Activated CD8-positive, alpha-beta memory T cell treated with anti-CD3 and anti-CD28 coated beads, Interleukin-2, amount 10 ng/mL, durations not matched to agents 7 days and 5 days (primary cell): Measurements from ENCODE around the gene PLXNA3. TPM values are rescaled to one million over a fixed set of nuclear protein-coding genes. Genes with fewer than 3 reads are reported as not detected.
A peak's percentile ranks its signal among the peaks of the same experiment; 100 is the strongest.

ENCODE experiments used
- ATAC-seq: fragments of 150-1000 bp; cut with Tn5 transposase; one replicate; pipeline ENCODE4 v1.10.0; 2021; ENCODE audit warnings: moderate library complexity
- CTCF ChIA-PET: fragments of 350-600 bp; sonication (Branson Sonifier 250); formaldehyde crosslinking; loops from one replicate; lab custom pipeline; 2021; ENCODE audit warnings: antibody characterized with exemption; lab: Charles Lee
- DNase-seq: peaks from one replicate; pipeline ENCODE4 v3.0.0-alpha.2; 2020
- H3K27ac Mint-ChIP-seq: one replicate; pipeline ENCODE4 v1.8.0; 2021; ENCODE audit warnings: mild to moderate bottlenecking, mixed read lengths
- H3K27me3 Mint-ChIP-seq: one replicate; pipeline ENCODE4 v1.8.0; 2021; ENCODE audit warnings: mixed read lengths
- H3K36me3 Mint-ChIP-seq: one replicate; pipeline ENCODE4 v1.8.0; 2021; ENCODE audit warnings: mild to moderate bottlenecking, mixed read lengths
- H3K4me1 Mint-ChIP-seq: one replicate; pipeline ENCODE4 v1.8.0; 2021; ENCODE audit warnings: mixed read lengths
- H3K4me3 Mint-ChIP-seq: one replicate; pipeline ENCODE4 v1.8.0; 2021; ENCODE audit warnings: mild to moderate bottlenecking, moderate library complexity, mixed read lengths
- H3K9me3 Mint-ChIP-seq: one replicate; pipeline ENCODE4 v1.8.0; 2022; ENCODE audit warnings: low read depth, mixed read lengths
- total RNA-seq, 2 experiments: library from RNA; stranded (reverse); gene quantifications; one replicate each; pipeline ENCODE4 v1.2.3, GENCODE V29; 2021

Gene PLXNA3
- total RNA-seq, 2 experiments from 2014 or later, result 42.3 to 48.5 TPM

- H3K4me1 Mint-ChIP-seq, result peaks cover 5% of the 10 kb centered on the region
- H3K4me3 Mint-ChIP-seq, result no peak overlapping the region
- no peak overlapping the region for H3K27ac Mint-ChIP-seq
- no peak for ATAC-seq
- no peak for DNase-seq
- H3K36me3 Mint-ChIP-seq, result peaks cover 9% of the 10 kb centered on the region
- no peaks in the 10 kb centered on the region for H3K9me3 Mint-ChIP-seq
- H3K27me3 Mint-ChIP-seq, result no peaks in the 10 kb centered on the region
- CTCF ChIA-PET, result no interaction called here
Measured at GRCh38 chrX:154450312-154450711, 7.8 kb upstream of the PLXNA3 start.

GRCh38 chrX:154452823-154453222 is 5.3 kb upstream of the PLXNA3 start:
- no peaks in the 10 kb centered on the region for H3K27me3 Mint-ChIP-seq
- no peak for DNase-seq
- no peaks in the 10 kb centered on the region for H3K9me3 Mint-ChIP-seq
- peaks cover 8% of the 10 kb centered on the region for H3K36me3 Mint-ChIP-seq
- no peak for ATAC-seq
- H3K27ac Mint-ChIP-seq, result no peak overlapping the region
- CTCF ChIA-PET, result no interaction called here
- no peak overlapping the region for H3K4me3 Mint-ChIP-seq
- H3K4me1 Mint-ChIP-seq, result peaks cover 5% of the 10 kb centered on the region

GRCh38 chrX:154457491-154458115 is 478 bp upstream of the PLXNA3 start:
- H3K27me3 Mint-ChIP-seq, result no peaks in the 10 kb centered on the region
- H3K9me3 Mint-ChIP-seq, result no peaks in the 10 kb centered on the region
- DNase-seq (peak; percentile 70), ATAC-seq (peak; percentile 75)
- peak overlapping the region; percentile 89 for H3K4me3 Mint-ChIP-seq
- H3K36me3 Mint-ChIP-seq, result peaks cover 7% of the 10 kb centered on the region
- H3K27ac Mint-ChIP-seq, result peak overlapping the region; percentile 89
- H3K4me1 Mint-ChIP-seq, result peaks cover 15% of the 10 kb centered on the region
- CTCF ChIA-PET, result interaction anchor here (1.6 kb wide), 1 partner anchor 19 kb away, joined by 4 read pairs; no protein-coding TSS in a partner anchor

- ATAC-seq (peak; percentile 50), DNase-seq (no peak)
- CTCF ChIA-PET, result interaction anchor here (1.4 to 1.6 kb wide), 2 partner anchors 18 to 31 kb away, joined by 4 read pairs; partner anchors contain the start of gene SLC10A3
- peaks cover 15% of the 10 kb centered on the region for H3K4me1 Mint-ChIP-seq
- H3K27me3 Mint-ChIP-seq, result no peaks in the 10 kb centered on the region
- H3K4me3 Mint-ChIP-seq, result peak overlapping the region; percentile 77
- peaks cover 7% of the 10 kb centered on the region for H3K36me3 Mint-ChIP-seq
- H3K27ac Mint-ChIP-seq, result peak overlapping the region; percentile 68
- no peaks in the 10 kb centered on the region for H3K9me3 Mint-ChIP-seq
Measured at GRCh38 chrX:154458954-154459778, 1.1 kb downstream of the PLXNA3 start.

- Mint-ChIP-seq H3K4me1 (peaks cover 15% of the 10 kb centered on the region), H3K9me3 (no peaks in the 10 kb centered on the region), H3K27me3 (no peaks in the 10 kb centered on the region), H3K4me3 (peak overlapping the region; percentile 77), H3K36me3 (peaks cover 2% of the 10 kb centered on the region), H3K27ac (no peak overlapping the region)
- DNase-seq (no peak), ATAC-seq (no peak)
- CTCF ChIA-PET, result interaction anchor here (1.4 kb wide), 1 partner anchor 31 kb away, joined by 4 read pairs; the partner anchor contains the start of gene SLC10A3
Measured at GRCh38 chrX:154459832-154460231, 1.8 kb downstream of the PLXNA3 start.

- Mint-ChIP-seq H3K36me3 (peaks cover 2% of the 10 kb centered on the region), H3K4me3 (no peak overlapping the region), H3K4me1 (peaks cover 15% of the 10 kb centered on the region), H3K27ac (no peak overlapping the region), H3K27me3 (no peaks in the 10 kb centered on the region), H3K9me3 (no peaks in the 10 kb centered on the region)
- ATAC-seq (no peak), DNase-seq (no peak)
- CTCF ChIA-PET, result interaction anchor here (1.4 kb wide), 1 partner anchor 67 kb away, joined by 3 read pairs; no protein-coding TSS in a partner anchor
Measured at GRCh38 chrX:154460326-154460725, 2.2 kb downstream of the PLXNA3 start.

DNA sequence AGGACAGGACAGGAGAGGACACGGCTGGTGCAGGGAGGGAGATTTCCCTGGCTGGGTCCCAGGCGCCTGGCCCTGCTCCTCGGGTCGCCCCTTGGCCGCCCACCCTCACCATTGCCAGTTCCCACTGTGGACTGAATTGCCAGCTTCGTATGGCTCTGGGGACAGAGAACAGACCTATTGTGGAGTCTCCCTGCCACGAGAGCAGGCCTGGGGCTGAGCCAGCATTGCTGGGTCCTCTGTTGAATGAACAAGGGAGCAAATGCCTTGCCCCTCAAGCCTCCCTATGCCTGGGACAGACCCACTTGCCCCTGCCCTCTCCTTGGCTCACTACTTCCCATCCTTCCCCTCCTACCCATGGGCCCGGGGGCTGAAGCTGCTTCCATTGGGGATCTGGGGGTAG is 4.3 kb downstream of the PLXNA3 start:
- H3K4me1 Mint-ChIP-seq, result peaks cover 11% of the 10 kb centered on the region
- H3K27me3 Mint-ChIP-seq, result no peaks in the 10 kb centered on the region
- H3K4me3 Mint-ChIP-seq, result no peak overlapping the region
- no peaks in the 10 kb centered on the region for H3K9me3 Mint-ChIP-seq
- H3K36me3 Mint-ChIP-seq, result peaks cover 2% of the 10 kb centered on the region
- no peak for DNase-seq
- no peak overlapping the region for H3K27ac Mint-ChIP-seq
- ATAC-seq, result no peak
- CTCF ChIA-PET, result interaction anchor here (1.1 kb wide), 1 partner anchor 14 kb away, joined by 5 read pairs; no protein-coding TSS in a partner anchor

- ATAC-seq (no peak), DNase-seq (no peak)
- Mint-ChIP-seq H3K4me3 (no peak overlapping the region), H3K36me3 (peaks cover 2% of the 10 kb centered on the region), H3K27ac (no peak overlapping the region), H3K9me3 (no peaks in the 10 kb centered on the region), H3K4me1 (peaks cover 10% of the 10 kb centered on the region), H3K27me3 (no peaks in the 10 kb centered on the region)
- CTCF ChIA-PET, result no interaction called here
Measured at GRCh38 chrX:154463611-154464220, 5.6 kb downstream of the PLXNA3 start.

DNA sequence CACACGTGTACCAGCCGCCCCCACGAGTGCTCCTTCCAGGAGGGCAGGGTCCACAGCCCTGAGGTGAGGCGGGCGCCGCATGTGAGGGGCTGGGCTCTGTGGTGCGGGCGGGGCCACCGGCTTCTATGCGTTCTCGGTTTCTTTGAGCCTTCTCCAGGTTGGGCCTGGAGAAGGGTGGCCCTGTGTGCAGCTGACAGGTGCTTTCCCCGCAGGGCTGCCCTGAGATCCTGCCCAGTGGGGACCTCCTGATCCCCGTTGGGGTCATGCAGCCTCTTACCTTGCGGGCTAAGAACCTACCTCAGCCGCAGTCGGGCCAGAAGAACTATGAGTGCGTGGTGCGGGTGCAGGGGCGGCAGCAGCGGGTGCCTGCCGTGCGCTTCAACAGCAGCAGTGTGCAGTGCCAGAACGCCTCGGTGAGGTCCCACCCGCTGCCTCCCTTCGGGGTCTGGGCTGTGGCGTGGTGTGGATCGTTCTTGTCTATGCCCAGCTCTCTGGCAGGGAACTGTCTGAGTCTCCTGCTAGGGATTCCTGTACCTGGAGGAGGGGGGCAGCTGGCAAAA is 6.8 kb downstream of the PLXNA3 start:
- no peaks in the 10 kb centered on the region for H3K9me3 Mint-ChIP-seq
- H3K4me3 Mint-ChIP-seq, result no peak overlapping the region
- no peak for DNase-seq
- ATAC-seq, result no peak
- H3K27me3 Mint-ChIP-seq, result no peaks in the 10 kb centered on the region
- peaks cover 6% of the 10 kb centered on the region for H3K4me1 Mint-ChIP-seq
- H3K27ac Mint-ChIP-seq, result no peak overlapping the region
- peaks cover 2% of the 10 kb centered on the region for H3K36me3 Mint-ChIP-seq
- CTCF ChIA-PET, result no interaction called here

DNA sequence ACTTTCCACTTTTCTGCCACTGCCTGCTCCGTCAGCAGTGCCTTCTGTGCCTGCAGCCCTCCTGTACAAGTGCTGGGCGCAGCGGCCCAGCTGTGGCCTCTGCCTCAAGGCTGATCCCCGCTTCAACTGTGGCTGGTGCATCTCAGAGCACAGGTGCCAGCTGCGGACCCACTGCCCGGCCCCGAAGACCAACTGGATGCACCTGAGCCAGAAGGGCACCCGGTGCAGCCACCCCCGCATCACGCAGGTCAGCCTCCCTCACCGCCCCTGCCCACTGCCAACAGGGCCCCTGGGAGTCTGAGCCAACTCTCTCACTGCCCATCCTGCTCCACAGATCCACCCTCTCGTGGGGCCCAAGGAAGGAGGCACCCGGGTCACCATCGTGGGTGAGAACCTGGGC is 7.5 kb downstream of the PLXNA3 start:
- peaks cover 4% of the 10 kb centered on the region for H3K4me1 Mint-ChIP-seq
- H3K27ac Mint-ChIP-seq, result no peak overlapping the region
- CTCF ChIA-PET, result no interaction called here
- DNase-seq (no peak), ATAC-seq (no peak)
- no peak overlapping the region for H3K4me3 Mint-ChIP-seq
- no peaks in the 10 kb centered on the region for H3K27me3 Mint-ChIP-seq
- H3K36me3 Mint-ChIP-seq, result peaks cover 4% of the 10 kb centered on the region
- H3K9me3 Mint-ChIP-seq, result no peaks in the 10 kb centered on the region

GRCh38 chrX:154466036-154466435 is 8.0 kb downstream of the PLXNA3 start:
- no peak overlapping the region for H3K4me3 Mint-ChIP-seq
- peaks cover 3% of the 10 kb centered on the region for H3K36me3 Mint-ChIP-seq
- CTCF ChIA-PET, result no interaction called here
- ATAC-seq, result no peak
- DNase-seq, result no peak
- no peaks in the 10 kb centered on the region for H3K27me3 Mint-ChIP-seq
- H3K9me3 Mint-ChIP-seq, result no peaks in the 10 kb centered on the region
- H3K27ac Mint-ChIP-seq, result no peak overlapping the region
- peaks cover 3% of the 10 kb centered on the region for H3K4me1 Mint-ChIP-seq

- Mint-ChIP-seq H3K27me3 (no peaks in the 10 kb centered on the region), H3K9me3 (no peaks in the 10 kb centered on the region), H3K4me1 (no peaks in the 10 kb centered on the region), H3K36me3 (peaks cover 3% of the 10 kb centered on the region), H3K27ac (no peak overlapping the region), H3K4me3 (no peak overlapping the region)
- ATAC-seq, result no peak
- DNase-seq, result no peak
- CTCF ChIA-PET, result no interaction called here
Measured at GRCh38 chrX:154466907-154467306, 8.8 kb downstream of the PLXNA3 start.

GRCh38 chrX:154467556-154467955 is 9.5 kb downstream of the PLXNA3 start:
- Mint-ChIP-seq H3K27me3 (no peaks in the 10 kb centered on the region), H3K4me1 (no peaks in the 10 kb centered on the region), H3K9me3 (no peaks in the 10 kb centered on the region), H3K36me3 (peaks cover 3% of the 10 kb centered on the region), H3K27ac (no peak overlapping the region), H3K4me3 (no peak overlapping the region)
- ATAC-seq, result no peak
- DNase-seq, result no peak
- CTCF ChIA-PET, result no interaction called here
